Fibroblast of skin of right quadriceps (primary cell): ENCODE results near the gene AAGAB.

Experiments used
- DNase-seq: peaks from one replicate; pipeline ENCODE4 v3.0.0-alpha.2; 2013

The AAGAB gene

GRCh38 chr15:67207555-67208207 lies 46.8 kb downstream of the AAGAB start:
- DNase-seq: no peak

- DNase-seq: no peak
Observed at GRCh38 chr15:67202991-67203390, 51.5 kb downstream of the AAGAB start.

GRCh38 chr15:67202091-67202490 lies 52.4 kb downstream of the AAGAB start:
- DNase-seq: no peak

- DNase-seq: no peak
Observed at GRCh38 chr15:67201136-67201535, 53.3 kb downstream of the AAGAB start.

- peak; percentile 49 for DNase-seq
Observed at GRCh38 chr15:67199881-67200763, 54.3 kb downstream of the AAGAB start.

- DNase-seq: peak; percentile 38
Observed at GRCh38 chr15:67199391-67199790, 55.1 kb downstream of the AAGAB start.

- no peak for DNase-seq
Observed at GRCh38 chr15:67198157-67198754, 56.2 kb downstream of the AAGAB start.

- DNase-seq: no peak
Observed at GRCh38 chr15:67197364-67197695, 57.1 kb downstream of the AAGAB start.

- DNase-seq: peak; percentile 88
Observed at GRCh38 chr15:67196672-67197363, 57.6 kb downstream of the AAGAB start.

- DNase-seq: no peak
Observed at GRCh38 chr15:67196222-67196621, 58.2 kb downstream of the AAGAB start.

GRCh38 chr15:67195305-67195704 lies 59.2 kb downstream of the AAGAB start:
- DNase-seq: no peak

GRCh38 chr15:67194171-67195114 lies 60.0 kb downstream of the AAGAB start:
- no peak for DNase-seq

GRCh38 chr15:67193223-67193990 lies 61.1 kb downstream of the AAGAB start:
- no peak for DNase-seq

GRCh38 chr15:67192185-67192820 lies 62.2 kb downstream of the AAGAB start:
- no peak for DNase-seq

GRCh38 chr15:67190813-67191212 lies 63.6 kb downstream of the AAGAB start:
- DNase-seq: no peak

- no peak for DNase-seq
Observed at GRCh38 chr15:67190326-67190725, 64.1 kb downstream of the AAGAB start.

GRCh38 chr15:67189326-67190051 lies 65.0 kb downstream of the AAGAB start:
- no peak for DNase-seq

GRCh38 chr15:67188551-67189218 lies 65.8 kb downstream of the AAGAB start:
- peak; percentile 96 for DNase-seq

- no peak for DNase-seq
Observed at GRCh38 chr15:67187351-67187854, 67.1 kb downstream of the AAGAB start.
